ENCODE data around the gene CLIC4. TPM values are rescaled to one million over a fixed set of nuclear protein-coding genes. Genes with fewer than 3 reads are reported as not detected.

The CLIC4 gene
- total RNA-seq, result 876 and 883 TPM in 2 replicates

GRCh38 chr1:24744911-24745710 lies at the start of gene CLIC4:
Gene CLIC4 (plus strand): TSS chr1:24745447. CDS start chr1:24745554, 107 bp downstream.

Small RNA genes lying within 50 kb of the gene (small RNA-seq; reads per million reads assigned to genes)
- gene RNU6-1208P, result not detected

Other genes with a start within 250 kb of the CLIC4 start
- 5.9 and 6.6 TPM in 2 replicates for gene RCAN3, start 242.6 kb upstream of the CLIC4 start, total RNA-seq
- gene NCMAP, start 189.4 kb upstream of the CLIC4 start, total RNA-seq, result not detected in 2 replicates
- 105 TPM in 2 replicates for gene SRRM1, start 102.1 kb upstream of the CLIC4 start, total RNA-seq
- gene RUNX3, start 184.8 kb downstream of the CLIC4 start, total RNA-seq, result not detected in 2 replicates